Cortex of kidney (tissue), 1 donor: Measurements from ENCODE around the gene AGAP4.
"Not testable (repeated sequence)": the region's sequence is repeated elsewhere in the genome, so short reads cannot be mapped to it uniquely, and the experiment has no call there.

Experiments used
- DNase-seq: peaks from one replicate; lab custom pipeline; 2025; lab: John Stamatoyannopoulos, UW

The AGAP4 gene

GRCh38 chr10:45847400-45847799 lies at the start of gene AGAP4:
Gene AGAP4, minus strand, starts transcription at chr10:45847500. Its CDS starts 153 bp downstream, at chr10:45847347.
- not testable (repeated sequence) for DNase-seq

- not testable (repeated sequence) for DNase-seq
Observed at GRCh38 chr10:45890721-45891120, 43.4 kb upstream of the AGAP4 start.

- not testable (repeated sequence) for DNase-seq
Observed at GRCh38 chr10:45889539-45890230, 42.4 kb upstream of the AGAP4 start.

- DNase-seq: not testable (repeated sequence)
Observed at GRCh38 chr10:45882880-45883279, 35.6 kb upstream of the AGAP4 start.

- not testable (repeated sequence) for DNase-seq
Observed at GRCh38 chr10:45865404-45865803, 18.1 kb upstream of the AGAP4 start.

GRCh38 chr10:45864264-45864663 lies 17.0 kb upstream of the AGAP4 start:
- not testable (repeated sequence) for DNase-seq

GRCh38 chr10:45863632-45864031 lies 16.3 kb upstream of the AGAP4 start:
- DNase-seq: not testable (repeated sequence)

GRCh38 chr10:45857931-45858330 lies 10.6 kb upstream of the AGAP4 start:
- DNase-seq: not testable (repeated sequence)

GRCh38 chr10:45848467-45848866 lies 1.2 kb upstream of the AGAP4 start:
- not testable (repeated sequence) for DNase-seq

- DNase-seq: not testable (repeated sequence)
Observed at GRCh38 chr10:45822918-45823317, 24.4 kb downstream of the AGAP4 start.

- DNase-seq: not testable (repeated sequence)
Observed at GRCh38 chr10:45820107-45820830, 27.0 kb downstream of the AGAP4 start.

GRCh38 chr10:45819552-45819951 lies 27.7 kb downstream of the AGAP4 start:
- no peak for DNase-seq

GRCh38 chr10:45817912-45818311 lies 29.4 kb downstream of the AGAP4 start:
- DNase-seq: no peak

- no peak for DNase-seq
Observed at GRCh38 chr10:45817130-45817859, 30.0 kb downstream of the AGAP4 start.

GRCh38 chr10:45814146-45814545 lies 33.2 kb downstream of the AGAP4 start:
- DNase-seq: not testable (repeated sequence)

- not testable (repeated sequence) for DNase-seq
Observed at GRCh38 chr10:45812959-45813358, 34.3 kb downstream of the AGAP4 start.

- no peak for DNase-seq
Observed at GRCh38 chr10:45811075-45811474, 36.2 kb downstream of the AGAP4 start.

- DNase-seq: no peak
Observed at GRCh38 chr10:45809837-45810236, 37.5 kb downstream of the AGAP4 start.

- not testable (repeated sequence) for DNase-seq
Observed at GRCh38 chr10:45804996-45805395, 42.3 kb downstream of the AGAP4 start.

- DNase-seq: not testable (repeated sequence)
Observed at GRCh38 chr10:45803060-45804010, 44.0 kb downstream of the AGAP4 start.

- DNase-seq: not testable (repeated sequence)
Observed at GRCh38 chr10:45794761-45795160, 52.5 kb downstream of the AGAP4 start.
